Kasumi-1 (cell line): ENCODE measurements around the gene KYAT1.
"Not testable (repeated sequence)": the region's sequence is repeated elsewhere in the genome, so short reads cannot be mapped to it uniquely, and the experiment has no call there.

Experiments
- DNase-seq, 2 experiments: peaks; one replicate each; lab custom pipeline; 2025; lab: John Stamatoyannopoulos, UW

Gene KYAT1

GRCh38 chr9:128818839-128819715 lies 62.7 kb downstream of the KYAT1 start:
- DNase-seq, result peak; percentile 19 to 25

- peak; percentile 89 to 90 for DNase-seq
Measured at GRCh38 chr9:128818099-128818838, 63.5 kb downstream of the KYAT1 start, which contains the start of gene ENDOG. TSS of gene ENDOG (plus strand) at chr9:128818500. CDS start at chr9:128818685, 185 bp downstream.

GRCh38 chr9:128810873-128811272 lies 70.9 kb downstream of the KYAT1 start:
- DNase-seq, result no peak

DNA sequence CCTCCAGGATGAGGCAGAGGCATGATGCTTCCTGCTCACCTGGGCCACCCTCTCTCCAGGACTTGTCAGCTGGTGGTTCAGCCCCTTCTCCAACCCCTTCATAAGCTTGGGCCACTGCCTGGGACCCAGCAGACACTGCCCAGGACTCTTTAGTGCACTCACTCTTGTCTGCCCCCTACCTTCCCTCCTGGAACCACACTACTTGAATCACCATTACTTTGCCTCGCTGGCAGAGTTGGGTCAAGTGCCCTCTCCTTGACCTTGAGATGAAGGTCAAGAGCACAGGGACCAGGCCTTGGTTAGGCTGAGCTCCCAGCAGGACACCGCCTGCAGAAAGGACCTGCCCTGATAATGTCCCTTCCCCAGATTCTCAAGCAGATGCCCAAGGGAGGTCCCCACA lies 71.9 kb downstream of the KYAT1 start:
- DNase-seq, result no peak

GRCh38 chr9:128809036-128809599 lies 72.6 kb downstream of the KYAT1 start:
- no peak for DNase-seq

DNA sequence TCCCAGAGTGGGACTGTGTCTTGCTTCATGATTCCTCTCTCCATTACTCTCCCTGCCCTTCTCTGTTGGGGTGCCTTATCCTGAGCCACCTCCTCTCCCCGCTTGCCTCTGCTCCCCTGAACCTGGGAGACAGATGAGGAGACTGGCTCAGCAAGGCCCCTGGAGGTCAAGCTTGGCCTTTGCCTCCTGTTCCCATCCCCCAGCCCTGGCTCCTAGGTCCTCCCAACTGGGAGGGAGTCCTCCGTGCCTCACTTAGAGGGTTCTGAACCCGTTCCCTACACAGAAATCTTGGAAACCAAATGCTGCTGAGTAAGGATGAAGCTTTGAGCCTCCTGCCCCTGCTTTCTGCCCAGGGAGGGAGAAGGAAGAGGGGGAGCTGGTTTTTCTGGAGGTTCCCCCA lies 73.2 kb downstream of the KYAT1 start:
- DNase-seq, result no peak

DNA sequence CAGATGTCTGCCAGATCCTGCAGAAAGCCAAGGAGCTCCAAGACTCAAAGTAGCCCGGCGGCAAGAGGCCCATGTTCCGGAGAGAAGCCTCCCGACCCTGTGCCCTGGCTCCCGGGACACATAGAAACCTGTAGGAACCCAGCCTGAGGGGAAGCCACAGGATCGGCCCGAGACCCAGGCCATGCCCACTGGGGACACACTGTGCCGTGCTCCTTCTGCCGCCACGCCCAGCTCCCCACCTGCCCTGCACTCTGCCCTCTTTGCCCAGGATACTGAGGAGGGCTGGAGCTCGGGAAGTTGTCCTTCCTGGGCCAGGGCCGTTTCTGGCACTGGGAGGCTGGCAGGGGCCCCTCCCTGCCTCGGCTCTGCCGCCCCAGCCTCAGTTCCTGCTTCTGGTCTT lies 73.9 kb downstream of the KYAT1 start:
- no peak for DNase-seq

GRCh38 chr9:128805661-128806060 lies 76.1 kb downstream of the KYAT1 start:
- DNase-seq, result no peak

- no peak for DNase-seq
Measured at GRCh38 chr9:128802482-128802881, 79.3 kb downstream of the KYAT1 start.

- no peak for DNase-seq
Measured at GRCh38 chr9:128800061-128800460, 81.7 kb downstream of the KYAT1 start.

- no peak for DNase-seq
Measured at GRCh38 chr9:128798896-128799295, 82.9 kb downstream of the KYAT1 start.

GRCh38 chr9:128794961-128795360 lies 86.8 kb downstream of the KYAT1 start:
- not testable (repeated sequence) for DNase-seq

DNA sequence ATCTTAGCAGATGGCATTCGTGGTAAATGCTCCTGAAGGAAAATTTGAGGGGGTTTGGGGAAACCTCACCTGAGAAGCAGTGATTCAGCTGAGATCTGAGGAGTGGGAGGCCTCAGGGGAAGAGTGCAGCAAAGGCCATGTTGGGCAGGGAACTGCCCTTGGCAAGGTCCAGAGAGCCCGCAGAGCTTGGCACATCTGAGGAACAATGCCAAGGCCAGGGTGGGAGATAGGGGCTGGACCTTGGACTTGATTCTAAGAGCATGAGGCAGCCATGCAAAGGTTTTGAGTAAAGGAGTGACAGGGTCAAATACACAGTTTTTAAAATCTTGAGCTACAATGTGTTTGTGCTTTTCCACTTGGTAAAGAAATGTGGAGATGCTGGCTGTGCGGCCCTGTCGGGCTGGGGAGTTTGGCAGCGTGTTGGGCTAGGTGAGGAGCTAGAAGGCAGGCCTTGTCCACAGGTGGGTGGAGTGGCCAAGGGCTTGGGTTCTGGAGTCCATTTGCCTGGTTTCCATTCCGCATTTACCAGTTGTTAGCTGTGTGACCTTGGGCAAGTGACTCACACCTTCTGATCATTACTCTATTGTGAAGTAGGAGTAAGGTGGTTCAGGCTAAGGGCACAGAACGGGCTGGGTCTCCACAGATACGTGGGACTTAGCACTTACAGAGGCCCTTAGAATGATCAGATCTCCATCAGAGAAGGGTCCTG lies 88.6 kb downstream of the KYAT1 start:
- DNase-seq, result no peak

GRCh38 chr9:128792134-128792533 lies 89.6 kb downstream of the KYAT1 start:
- no peak for DNase-seq

DNA sequence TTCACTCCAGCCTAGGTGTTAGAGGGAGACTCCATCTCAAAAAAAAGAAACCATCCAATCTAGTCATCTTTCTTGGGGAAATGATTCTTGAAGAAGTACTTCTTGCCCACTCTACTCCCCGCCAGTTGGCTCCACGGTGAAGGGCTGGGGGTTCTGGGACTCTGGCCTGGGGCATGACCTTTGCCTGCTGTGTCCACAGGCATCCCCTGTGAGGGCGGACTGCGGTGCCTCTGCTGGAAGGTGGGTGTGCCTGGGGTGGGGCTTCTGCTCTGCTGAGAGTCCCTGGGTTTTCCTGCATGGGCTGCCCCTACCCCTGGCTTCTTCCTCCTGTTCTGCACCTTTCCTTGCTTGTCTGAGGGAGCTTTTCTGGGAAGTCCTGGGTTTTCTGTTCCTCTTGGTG lies 91.2 kb downstream of the KYAT1 start:
- DNase-seq, result no peak

GRCh38 chr9:128788445-128788844 lies 93.3 kb downstream of the KYAT1 start:
- peak in 1 of 2 experiments; percentile 12 for DNase-seq

GRCh38 chr9:128787659-128788058 lies 94.1 kb downstream of the KYAT1 start:
- no peak for DNase-seq

- peak; percentile 82 to 91 for DNase-seq
Measured at GRCh38 chr9:128786681-128787601, 94.8 kb downstream of the KYAT1 start, which contains the start of gene TBC1D13. TSS of gene TBC1D13 (plus strand) at chr9:128787253. CDS start at chr9:128787354, 101 bp downstream.

DNA sequence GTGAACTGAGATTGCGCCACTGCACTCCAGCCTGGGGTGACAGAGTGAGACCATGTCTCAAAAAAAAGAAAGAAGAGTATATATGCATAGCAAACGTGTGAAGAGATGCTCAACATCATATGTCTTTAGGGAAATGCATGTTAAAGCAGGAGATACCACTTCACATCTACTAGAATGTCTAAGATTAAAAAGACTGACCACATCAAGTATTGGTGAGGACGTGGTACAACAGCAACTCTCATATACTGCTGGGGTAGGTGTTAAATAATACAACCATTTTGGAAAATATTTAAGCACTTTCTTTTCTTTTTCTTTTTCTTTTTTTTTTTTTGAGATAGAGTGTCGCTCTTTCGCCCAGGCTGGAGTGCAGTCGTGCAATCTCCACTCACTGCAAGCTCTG lies 96.3 kb downstream of the KYAT1 start:
- DNase-seq, result no peak
